Dendritic cell treated with granulocyte-macrophage colony-stimulating factor and Interleukin-4, amounts not matched to agents 40 ng/mL and 50 ng/mL, for 4 days (primary cell): ENCODE results near the gene PXN.

ENCODE experiments used
- H3K27ac Mint-ChIP-seq: one replicate; pipeline ENCODE4 v1.8.0; 2022; ENCODE audit warnings: mild to moderate bottlenecking, mixed read lengths
- H3K27me3 Mint-ChIP-seq: one replicate; pipeline ENCODE4 v1.8.0; 2022; ENCODE audit warnings: mild to moderate bottlenecking, mixed read lengths
- H3K36me3 Mint-ChIP-seq: one replicate; pipeline ENCODE4 v1.8.0; 2022; ENCODE audit warnings: low read depth, mixed read lengths
- H3K4me1 Mint-ChIP-seq: one replicate; pipeline ENCODE4 v1.8.0; 2022; ENCODE audit warnings: low read depth, mixed read lengths
- H3K4me3 Mint-ChIP-seq: one replicate; pipeline ENCODE4 v1.8.0; 2022; ENCODE audit warnings: mild to moderate bottlenecking, moderate library complexity, mixed read lengths
- H3K9me3 Mint-ChIP-seq: one replicate; pipeline ENCODE4 v1.8.0; 2022; ENCODE audit warnings: mixed read lengths
- intact Hi-C: fragments of 100-400 bp; cut with micrococcal nuclease; formaldehyde crosslinking; loops from one replicate; pipeline ENCODE4 v1.15.0; 2022

The PXN gene

DNA sequence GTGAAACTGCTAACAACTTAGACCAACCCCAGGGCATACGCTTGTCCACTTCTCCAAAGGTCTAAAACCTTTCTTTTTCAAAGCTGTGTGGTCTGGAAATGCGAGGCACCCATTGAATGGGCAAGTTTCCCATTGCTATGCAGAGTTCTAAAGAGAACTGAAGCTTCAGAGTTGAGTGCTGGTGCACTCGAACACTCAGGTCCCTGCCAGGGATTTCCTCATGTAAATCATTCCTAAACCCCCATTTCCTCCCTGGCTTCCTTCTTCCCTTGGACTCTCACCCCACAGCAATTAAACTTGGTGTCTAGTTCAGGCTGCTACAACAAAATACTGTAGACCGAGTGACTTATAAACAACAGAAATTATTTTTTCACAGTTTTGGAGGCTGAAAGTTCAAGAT is 2.2 kb upstream of the PXN start:
- Mint-ChIP-seq H3K27me3 (peaks cover 5% of the 10 kb centered on the region), H3K4me3 (no peak overlapping the region), H3K27ac (no peak overlapping the region), H3K9me3 (no peaks in the 10 kb centered on the region), H3K36me3 (peaks cover 9% of the 10 kb centered on the region), H3K4me1 (peaks cover 40% of the 10 kb centered on the region)
- intact Hi-C loops, result no loop called here

DNA sequence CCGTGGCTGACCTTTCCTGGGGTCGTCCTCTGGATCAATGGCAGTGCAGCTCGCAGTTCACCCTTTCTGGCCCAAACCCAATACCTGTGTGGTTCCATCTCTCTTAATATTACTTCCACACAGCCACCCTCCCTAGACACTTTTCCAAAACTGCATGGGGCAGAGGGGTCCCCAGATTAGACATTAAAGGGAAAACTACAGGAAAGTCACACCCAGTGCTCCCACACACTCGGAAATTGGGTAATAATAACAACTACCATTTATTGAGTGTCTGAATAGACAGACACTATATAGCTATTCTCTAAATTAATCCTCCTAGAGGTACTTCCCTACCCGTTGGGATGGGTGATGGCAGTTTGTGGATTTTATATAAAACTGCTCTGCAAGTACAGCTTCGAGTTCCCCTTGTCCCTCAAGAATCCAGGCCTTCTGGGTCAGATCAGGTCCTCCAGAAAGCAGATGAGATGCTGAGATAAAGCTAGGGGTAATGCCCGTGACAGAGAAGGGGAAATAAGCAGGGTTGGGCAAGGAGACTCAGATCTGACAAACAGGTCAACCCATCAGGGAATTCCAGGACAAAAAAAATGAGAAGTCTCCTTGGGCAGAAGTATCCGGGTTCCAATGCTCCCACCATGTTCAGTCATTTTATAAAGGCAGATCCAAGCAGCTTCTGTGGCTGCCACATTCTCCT is 795 bp upstream of the PXN start:
- Mint-ChIP-seq H3K4me1 (peaks cover 54% of the 10 kb centered on the region), H3K36me3 (peaks cover 9% of the 10 kb centered on the region), H3K9me3 (no peaks in the 10 kb centered on the region), H3K27me3 (peaks cover 4% of the 10 kb centered on the region), H3K4me3 (peak overlapping the region; percentile 94), H3K27ac (peak overlapping the region; percentile 91)
- intact Hi-C loops, result no loop called here

DNA sequence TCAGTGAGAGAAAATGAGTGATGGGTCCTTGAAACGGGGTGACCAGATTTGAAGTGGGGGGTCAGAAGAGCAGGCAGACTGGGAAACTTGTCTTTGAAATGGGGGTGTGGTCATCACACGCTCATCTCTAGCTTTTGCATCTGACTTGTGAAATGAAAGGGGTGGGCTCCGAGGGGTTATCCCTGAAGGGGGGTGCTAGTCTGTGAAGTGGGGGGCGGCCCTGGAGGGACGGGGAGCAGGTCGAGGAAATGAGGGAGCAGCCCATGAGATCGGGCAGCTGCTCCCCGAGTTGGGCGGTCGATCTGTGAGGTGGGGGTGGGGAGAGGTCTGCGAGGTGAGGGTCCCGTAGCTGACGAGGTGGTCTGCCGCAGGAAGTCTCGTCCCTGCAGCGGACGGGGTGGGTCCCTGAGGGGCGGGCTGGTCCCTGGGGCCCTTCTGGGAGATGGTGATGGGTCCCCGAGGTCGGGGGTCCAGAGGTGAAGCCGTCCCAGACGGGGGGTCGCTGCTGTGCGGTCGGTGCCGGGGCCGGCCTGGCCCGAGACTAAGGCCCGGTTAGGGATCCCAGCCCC is 542 bp downstream of the PXN start:
- Mint-ChIP-seq H3K4me3 (peak overlapping the region; percentile 94), H3K36me3 (peaks cover 16% of the 10 kb centered on the region), H3K9me3 (no peaks in the 10 kb centered on the region), H3K4me1 (peaks cover 63% of the 10 kb centered on the region), H3K27me3 (peaks cover 2% of the 10 kb centered on the region), H3K27ac (peak overlapping the region; percentile 91)
- intact Hi-C loops, result loop anchor here (1.0 to 2.0 kb wide), 3 partner anchors 32 to 64 kb away; partner anchors contain the start of gene RPLP0

DNA sequence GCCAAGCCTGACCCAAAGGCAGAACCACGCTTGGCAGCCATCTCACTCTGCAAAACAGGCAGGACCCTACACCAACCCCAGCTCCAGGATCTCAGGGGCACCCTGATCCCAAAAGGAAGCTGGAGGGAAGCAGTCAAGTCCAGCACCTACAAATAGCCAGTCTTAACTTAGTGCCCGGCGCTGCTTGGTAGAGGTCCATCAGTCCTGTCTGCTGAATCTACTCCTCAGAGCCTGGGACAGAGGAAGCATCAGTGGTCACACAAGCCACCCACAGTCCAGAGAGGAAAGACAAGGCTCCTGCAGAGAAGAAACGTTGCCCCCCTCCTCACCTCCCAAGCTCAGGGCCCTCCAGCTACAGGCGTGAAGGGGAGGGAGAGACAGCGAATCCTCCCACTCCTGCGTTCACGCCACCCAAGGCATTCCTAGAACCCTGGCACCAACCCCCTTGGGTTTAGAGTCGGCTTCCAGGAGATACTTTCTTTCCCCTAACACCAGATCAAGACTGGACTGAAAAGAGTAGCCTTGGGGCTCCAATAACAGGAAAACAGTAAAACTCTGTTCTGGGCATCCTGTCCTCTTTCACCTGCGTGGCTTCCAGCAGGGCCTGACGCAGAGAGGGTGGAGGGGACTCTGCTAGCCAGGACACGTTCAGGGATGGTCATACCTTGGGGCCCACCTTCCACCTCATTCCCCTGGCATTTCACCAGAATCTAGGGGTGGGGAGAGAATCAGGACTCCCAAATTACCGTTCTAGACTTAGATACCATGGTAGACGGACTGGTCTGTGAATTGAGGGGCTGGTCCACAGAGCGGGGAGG is 1.2 kb downstream of the PXN start:
- peak overlapping the region; percentile 94 for H3K4me3 Mint-ChIP-seq
- peaks cover 70% of the 10 kb centered on the region for H3K4me1 Mint-ChIP-seq
- intact Hi-C loops, result loop anchor here (2.0 kb wide), 1 partner anchor 63 kb away; the partner anchor contains the start of gene RPLP0
- H3K36me3 Mint-ChIP-seq, result peaks cover 23% of the 10 kb centered on the region
- H3K27ac Mint-ChIP-seq, result peak overlapping the region; percentile 91
- H3K27me3 Mint-ChIP-seq, result peaks cover 2% of the 10 kb centered on the region
- H3K9me3 Mint-ChIP-seq, result no peaks in the 10 kb centered on the region

DNA sequence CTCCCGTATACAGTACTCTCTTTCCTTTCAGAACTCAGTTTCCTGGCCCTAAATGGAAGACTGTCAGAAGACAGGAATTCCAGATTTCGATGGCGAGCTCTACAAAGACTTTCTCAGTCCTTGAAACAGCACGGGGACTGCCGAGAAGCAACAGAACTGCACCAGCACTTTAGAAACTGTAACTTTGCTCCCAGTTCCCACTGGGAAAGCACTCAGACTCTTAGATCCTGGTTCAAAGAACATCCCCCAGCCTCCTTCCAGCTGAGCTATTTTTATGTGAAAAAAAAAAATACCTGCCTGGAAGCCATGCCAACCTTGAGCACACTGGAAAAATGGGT is 1.8 kb downstream of the PXN start:
- peaks cover 23% of the 10 kb centered on the region for H3K36me3 Mint-ChIP-seq
- H3K4me3 Mint-ChIP-seq, result peak overlapping the region; percentile 94
- intact Hi-C loops, result loop anchor here (2.0 kb wide), 1 partner anchor 63 kb away; the partner anchor contains the start of gene RPLP0
- H3K9me3 Mint-ChIP-seq, result no peaks in the 10 kb centered on the region
- peaks cover 2% of the 10 kb centered on the region for H3K27me3 Mint-ChIP-seq
- H3K27ac Mint-ChIP-seq, result peak overlapping the region; percentile 91
- peaks cover 74% of the 10 kb centered on the region for H3K4me1 Mint-ChIP-seq

DNA sequence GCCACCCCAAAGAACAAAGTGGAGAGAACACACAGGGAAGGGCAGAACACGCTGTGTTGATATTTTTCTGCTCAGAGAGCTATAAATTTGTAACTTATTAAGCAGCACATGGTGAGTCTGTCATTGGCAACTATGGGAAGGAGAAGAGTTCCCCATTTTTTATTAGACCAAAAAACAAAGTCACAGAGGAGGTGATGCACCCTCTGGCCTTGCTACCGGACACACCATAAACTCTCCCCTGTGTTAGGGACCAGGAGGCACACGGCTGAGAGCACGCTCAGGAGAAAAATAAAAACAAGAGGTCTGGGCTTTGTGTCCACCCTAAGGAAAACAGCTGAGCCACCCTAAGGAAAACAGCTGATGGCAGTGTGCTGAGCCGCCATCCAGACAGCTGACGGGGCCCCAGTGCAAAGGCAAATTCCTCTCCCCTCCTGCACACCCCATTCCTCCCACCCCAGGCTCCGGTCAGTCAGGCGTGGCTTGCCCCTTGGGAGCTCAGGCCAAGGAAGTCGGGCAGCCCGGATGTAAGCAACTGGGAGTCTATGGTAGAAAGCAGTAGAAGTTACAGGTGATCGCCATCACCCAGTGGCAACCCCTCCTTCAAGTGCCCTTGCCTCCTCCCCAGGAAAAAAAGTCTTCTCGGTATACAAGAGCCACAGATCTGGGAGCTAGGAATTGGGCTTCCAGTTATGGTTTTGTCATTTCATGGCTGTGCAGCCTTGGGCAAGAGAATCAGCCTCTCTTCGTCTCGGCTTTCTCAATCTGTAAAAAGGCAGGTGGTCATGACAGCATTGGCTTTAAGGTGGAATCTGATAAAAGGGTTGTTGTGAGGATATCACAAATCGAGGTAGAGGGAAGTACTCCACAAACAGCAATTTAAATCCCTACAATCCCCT is 2.4 kb downstream of the PXN start:
- peak overlapping the region; percentile 91 for H3K27ac Mint-ChIP-seq
- intact Hi-C loops, result no loop called here
- H3K27me3 Mint-ChIP-seq, result no peaks in the 10 kb centered on the region
- peaks cover 80% of the 10 kb centered on the region for H3K4me1 Mint-ChIP-seq
- H3K36me3 Mint-ChIP-seq, result peaks cover 23% of the 10 kb centered on the region
- H3K9me3 Mint-ChIP-seq, result no peaks in the 10 kb centered on the region
- H3K4me3 Mint-ChIP-seq, result peak overlapping the region; percentile 94

DNA sequence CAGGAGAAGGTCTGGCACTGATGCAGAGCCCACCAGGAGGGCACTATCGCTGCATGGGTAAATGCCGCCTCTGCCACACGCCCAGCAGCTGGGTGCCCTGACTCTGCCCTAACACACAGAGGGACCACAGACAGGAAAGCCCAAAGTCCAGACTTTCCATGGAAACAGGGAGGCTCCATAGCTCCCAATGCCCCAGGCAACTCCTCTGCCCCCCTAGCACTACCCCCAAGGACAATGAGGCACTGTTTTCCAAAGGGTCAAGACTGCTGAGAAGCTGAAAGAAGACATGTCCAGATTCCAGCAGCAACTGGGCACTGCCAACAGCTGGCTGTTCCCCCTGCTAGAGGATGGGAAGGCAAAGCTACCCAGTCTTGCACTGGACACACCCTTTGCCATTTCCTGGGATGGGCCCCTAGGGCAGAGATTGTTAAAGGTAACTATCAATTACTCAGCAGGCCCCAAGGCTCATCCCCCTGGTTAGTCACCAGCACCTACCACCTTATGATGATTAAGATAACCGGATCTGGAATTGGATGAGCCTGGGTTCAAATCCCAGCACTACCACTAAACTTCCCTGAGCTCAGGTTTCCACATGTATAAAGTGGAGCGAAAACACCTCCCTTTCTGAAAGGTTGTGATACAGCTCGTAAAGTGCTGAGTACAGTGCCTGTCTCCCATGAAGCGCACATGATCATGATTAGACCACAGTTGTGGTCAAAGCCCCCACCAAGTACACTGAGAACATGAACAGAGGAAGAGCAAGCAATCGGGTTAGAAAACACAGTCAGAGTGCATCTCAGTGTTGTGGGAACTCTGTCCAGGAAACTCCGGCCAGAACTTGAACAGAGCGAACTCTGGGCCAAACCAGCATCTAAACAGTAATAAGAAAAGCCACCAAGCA is 3.3 kb downstream of the PXN start:
- Mint-ChIP-seq H3K27ac (peak overlapping the region; percentile 91), H3K27me3 (no peaks in the 10 kb centered on the region), H3K4me1 (peaks cover 84% of the 10 kb centered on the region), H3K4me3 (peak overlapping the region; percentile 94), H3K9me3 (no peaks in the 10 kb centered on the region), H3K36me3 (peaks cover 26% of the 10 kb centered on the region)
- intact Hi-C loops, result no loop called here

DNA sequence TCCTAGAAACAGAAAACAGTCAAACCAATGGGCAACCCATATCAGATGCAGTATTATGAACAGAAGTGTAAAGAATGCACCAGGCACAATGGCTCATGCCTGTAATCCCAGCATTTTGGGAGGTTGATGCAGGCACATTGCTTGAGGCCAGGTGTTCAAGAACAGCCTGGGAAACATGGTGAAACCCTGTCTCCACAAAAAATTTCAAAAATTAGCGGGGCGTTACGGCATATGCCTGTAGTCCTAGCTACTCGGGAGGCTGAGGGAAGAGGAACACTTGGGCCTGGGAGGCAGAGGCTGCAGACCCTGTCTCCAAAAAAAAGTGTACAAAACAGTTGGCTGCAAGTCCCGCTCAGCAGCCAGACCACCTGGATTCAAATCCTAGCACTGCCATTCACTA is 4.9 kb downstream of the PXN start:
- intact Hi-C loops, result no loop called here
- Mint-ChIP-seq H3K36me3 (peaks cover 40% of the 10 kb centered on the region), H3K27ac (peak overlapping the region; percentile 71), H3K27me3 (no peaks in the 10 kb centered on the region), H3K9me3 (no peaks in the 10 kb centered on the region), H3K4me1 (peaks cover 88% of the 10 kb centered on the region), H3K4me3 (no peak overlapping the region)

DNA sequence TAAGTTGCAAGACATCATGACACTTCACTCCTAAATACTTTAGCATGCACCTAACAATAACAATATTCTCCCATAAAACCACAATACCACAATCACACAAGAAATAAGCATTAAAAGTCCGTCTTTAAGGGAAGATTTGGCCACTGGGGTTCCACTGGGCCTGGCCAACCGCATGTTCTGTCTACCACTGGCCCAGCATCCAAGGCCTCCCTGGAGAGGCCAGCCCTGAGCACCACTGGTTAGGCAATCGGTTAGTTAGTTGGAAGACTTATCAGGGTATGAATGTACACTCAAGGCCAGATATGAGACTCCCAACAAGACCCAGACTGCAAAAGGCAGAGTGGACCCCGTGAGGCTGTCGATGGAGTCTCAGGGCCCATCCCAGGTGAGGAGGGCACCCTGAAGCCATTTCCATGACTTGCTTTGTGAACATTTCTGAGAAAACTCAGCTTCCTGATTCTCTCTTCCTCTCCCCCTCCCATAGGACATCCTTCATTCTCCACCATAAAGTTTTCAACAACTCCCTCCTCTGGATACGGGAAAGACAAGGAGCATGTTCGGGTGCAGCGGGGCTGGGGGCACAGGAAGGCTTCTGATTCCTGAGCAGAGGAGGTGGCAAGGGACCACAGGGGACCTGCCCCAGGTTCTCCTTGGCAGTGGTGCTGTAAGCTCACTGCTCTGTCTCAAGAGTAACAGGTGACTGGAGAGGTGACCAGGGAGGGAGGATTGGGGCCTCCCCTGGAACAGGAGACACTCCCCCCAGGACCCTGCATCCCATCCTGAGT is 5.9 kb downstream of the PXN start:
- peaks cover 91% of the 10 kb centered on the region for H3K4me1 Mint-ChIP-seq
- peak overlapping the region; percentile 71 for H3K27ac Mint-ChIP-seq
- peaks cover 44% of the 10 kb centered on the region for H3K36me3 Mint-ChIP-seq
- H3K4me3 Mint-ChIP-seq, result peak overlapping the region; percentile 37
- no peaks in the 10 kb centered on the region for H3K27me3 Mint-ChIP-seq
- intact Hi-C loops, result no loop called here
- no peaks in the 10 kb centered on the region for H3K9me3 Mint-ChIP-seq

DNA sequence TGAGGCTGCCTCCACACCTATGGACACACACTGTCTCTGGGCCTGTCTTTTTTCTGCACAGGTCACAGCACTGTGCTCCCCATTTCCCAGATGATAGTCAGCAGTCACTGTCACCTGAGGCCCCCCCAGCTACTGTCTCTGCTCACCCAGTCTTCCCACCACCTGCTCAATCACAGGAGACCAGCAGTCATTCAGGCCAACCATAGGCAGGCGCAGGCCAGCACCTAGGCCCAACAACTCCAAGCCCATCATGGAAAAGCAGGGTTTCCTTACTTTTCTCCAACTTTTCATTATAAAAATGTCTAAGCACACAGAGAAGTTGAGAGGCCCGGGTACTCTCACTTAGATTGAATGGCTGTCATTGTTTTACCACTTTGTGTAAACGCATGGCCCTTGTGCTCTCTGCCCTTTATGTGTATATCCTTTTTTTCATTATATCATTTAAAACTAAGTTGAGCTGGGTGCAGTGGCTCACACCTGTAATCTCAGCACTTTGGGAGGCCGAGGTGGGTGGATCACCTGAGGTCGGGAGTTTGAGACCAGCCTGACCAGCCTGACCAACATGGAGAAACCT is 7.1 kb downstream of the PXN start:
- H3K4me3 Mint-ChIP-seq, result no peak overlapping the region
- peaks cover 50% of the 10 kb centered on the region for H3K36me3 Mint-ChIP-seq
- intact Hi-C loops, result no loop called here

DNA sequence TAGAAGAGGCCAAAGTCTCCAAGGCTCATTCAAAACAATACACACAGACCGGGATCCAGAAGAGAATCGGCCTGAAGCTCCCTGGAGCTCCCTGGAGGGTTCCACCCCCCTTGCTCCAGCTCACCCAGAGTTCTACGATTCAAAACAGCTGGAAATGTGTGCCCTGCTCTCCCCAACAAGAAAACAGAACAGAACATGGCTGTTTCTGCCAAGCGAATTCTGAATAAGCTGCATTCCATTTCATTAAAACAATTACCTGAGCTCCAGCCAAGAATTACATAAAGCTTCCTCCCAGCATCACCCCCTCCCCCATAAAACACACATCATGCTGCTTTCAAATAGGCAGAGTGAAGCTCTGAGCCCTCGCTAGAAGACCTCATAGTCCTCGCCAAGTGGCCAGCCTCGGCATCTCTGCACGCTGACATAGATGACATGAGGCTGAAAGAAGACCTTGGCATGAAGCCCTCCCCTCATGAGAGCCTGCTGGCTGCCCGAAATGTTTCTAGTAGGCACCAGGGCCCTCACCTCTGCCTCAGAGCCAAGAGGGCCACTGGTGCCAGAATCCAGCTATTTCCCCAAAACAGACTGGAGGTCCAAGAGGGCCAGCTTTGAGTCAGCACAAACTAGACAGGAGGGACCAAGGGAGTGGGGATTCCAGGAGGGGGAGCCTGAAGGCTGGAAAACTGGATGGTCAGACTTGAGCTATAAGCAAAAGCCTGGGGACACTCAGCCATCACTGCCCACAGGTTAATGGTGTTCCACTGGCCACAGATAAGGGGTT is 8.3 kb downstream of the PXN start:
- Mint-ChIP-seq H3K4me1 (peaks cover 88% of the 10 kb centered on the region), H3K4me3 (no peak overlapping the region), H3K27ac (peak overlapping the region; percentile 64), H3K27me3 (no peaks in the 10 kb centered on the region), H3K9me3 (no peaks in the 10 kb centered on the region), H3K36me3 (peaks cover 50% of the 10 kb centered on the region)
- intact Hi-C loops, result no loop called here

More for the DNA sequence above, 7.1 kb downstream of the PXN start:
- Mint-ChIP-seq H3K4me1 (peaks cover 88% of the 10 kb centered on the region), H3K27ac (peak overlapping the region; percentile 64), H3K9me3 (no peaks in the 10 kb centered on the region), H3K27me3 (no peaks in the 10 kb centered on the region)
